ENCODE measurements around the gene RAB13. TPM values are rescaled to one million over a fixed set of nuclear protein-coding genes. Genes with fewer than 3 reads are reported as not detected.
"Not testable (repeated sequence)": the region's sequence is repeated elsewhere in the genome, so short reads cannot be mapped to it uniquely, and the experiment has no call there.

RAB13 gene
- 1.5 and 1.7 TPM in 2 replicates for total RNA-seq

- intact Hi-C loops (cut with micrococcal nuclease), result loop anchor here (1.0 to 2.0 kb wide), 3 partner anchors 165 to 315 kb away; partner anchors contain the start of gene ILF2
Measured at GRCh38 chr1:153985941-153986761, at the start of gene RAB13. Gene RAB13, minus strand, starts transcription at chr1:153986339. Its CDS starts 103 bp downstream, at chr1:153986236.

DNA sequence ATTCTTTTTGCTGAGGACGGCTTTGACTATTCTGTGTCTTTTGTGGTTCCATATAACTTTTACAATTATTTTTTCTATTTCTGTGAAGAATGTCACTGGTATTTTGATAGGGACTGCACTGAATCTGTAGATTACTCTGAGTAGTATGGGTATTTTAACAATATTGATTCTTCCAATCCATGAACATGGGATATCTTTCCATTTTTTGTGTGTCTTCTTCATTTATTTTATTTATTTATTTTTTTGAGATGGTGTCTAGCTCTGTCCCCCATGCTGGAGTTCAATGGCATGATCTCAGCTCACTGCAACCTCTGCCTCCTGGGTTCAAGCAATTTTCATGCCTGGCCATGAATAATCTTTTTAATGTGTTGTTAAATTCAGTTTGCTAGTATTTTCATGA is 47.6 kb upstream of the RAB13 start:
- intact Hi-C loops (cut with micrococcal nuclease), result not testable (repeated sequence)

GRCh38 chr1:154019940-154020339 is 33.8 kb upstream of the RAB13 start:
- intact Hi-C loops (cut with micrococcal nuclease), result no loop called here

- intact Hi-C loops (cut with micrococcal nuclease), result no loop called here
Measured at GRCh38 chr1:154019269-154019668, 33.1 kb upstream of the RAB13 start.

- intact Hi-C loops (cut with micrococcal nuclease), result no loop called here
Measured at GRCh38 chr1:154014154-154014907, 28.2 kb upstream of the RAB13 start.

GRCh38 chr1:154012543-154012942 is 26.4 kb upstream of the RAB13 start:
- intact Hi-C loops (cut with micrococcal nuclease), result not testable (repeated sequence)

- intact Hi-C loops (cut with micrococcal nuclease), result no loop called here
Measured at GRCh38 chr1:154012129-154012528, 26.0 kb upstream of the RAB13 start.

GRCh38 chr1:154006136-154006535 is 20.0 kb upstream of the RAB13 start:
- intact Hi-C loops (cut with micrococcal nuclease), result no loop called here

DNA sequence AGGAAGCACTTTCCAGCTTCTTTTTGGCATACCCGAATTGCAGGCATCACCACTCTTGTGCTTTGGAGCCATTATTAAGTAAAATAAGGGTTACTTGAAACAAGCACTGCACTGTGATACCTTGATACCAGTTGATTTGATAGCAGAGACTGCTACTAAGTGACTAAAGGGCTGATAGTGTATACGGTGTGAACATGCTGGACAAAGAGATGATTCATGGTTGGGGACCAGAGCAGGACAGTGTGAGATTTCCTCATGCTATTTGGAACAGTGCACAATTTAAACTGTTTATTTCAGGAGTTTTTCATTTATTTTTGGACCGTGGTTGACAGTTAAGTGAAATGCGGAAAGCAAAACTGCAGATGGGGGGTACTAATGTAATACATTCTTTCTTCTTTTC is 14.3 kb upstream of the RAB13 start:
- intact Hi-C loops (cut with micrococcal nuclease), result no loop called here

DNA sequence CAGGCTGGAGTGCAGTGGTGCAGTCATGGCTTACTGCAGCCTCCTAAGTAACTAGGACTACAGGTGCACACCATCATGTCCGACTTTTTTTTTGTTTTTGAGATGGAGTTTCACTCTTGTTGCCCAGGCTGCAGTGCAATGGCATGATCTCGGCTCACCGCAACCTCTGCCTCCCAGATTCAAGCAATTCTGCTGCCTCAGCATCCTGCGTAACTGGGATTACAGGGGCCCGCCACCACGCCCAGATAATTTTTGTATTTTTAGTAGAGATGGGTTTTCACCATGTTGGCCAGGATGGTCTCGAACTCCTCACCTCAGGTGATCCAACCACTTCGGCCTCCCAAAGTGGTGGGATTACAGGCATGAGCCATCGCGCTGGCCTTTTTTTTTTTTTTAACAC is 10.7 kb upstream of the RAB13 start:
- intact Hi-C loops (cut with micrococcal nuclease), result loop anchor here (10.0 kb wide), 1 partner anchor 348 kb away; no protein-coding TSS in a partner anchor

DNA sequence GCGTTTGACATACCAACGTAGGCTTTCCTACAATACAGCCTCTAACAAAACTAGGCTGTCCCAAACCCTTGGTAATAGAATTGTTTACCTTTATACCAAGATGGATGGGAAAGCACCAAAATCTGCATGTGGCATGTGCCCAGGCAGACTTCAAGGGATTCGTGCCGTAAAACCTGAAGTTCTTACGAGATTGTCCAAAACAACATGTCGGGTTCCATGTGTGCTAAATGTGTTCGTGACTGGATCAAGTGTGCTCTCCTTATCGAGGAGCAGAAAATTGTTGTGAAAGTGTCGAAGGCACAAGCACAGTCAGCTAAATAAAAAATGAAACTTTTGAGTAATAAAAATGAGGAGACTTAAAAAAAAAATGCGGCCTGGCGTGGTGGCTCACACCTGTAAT is 9.5 kb upstream of the RAB13 start:
- intact Hi-C loops (cut with micrococcal nuclease), result loop anchor here (10.0 kb wide), 1 partner anchor 349 kb away; no protein-coding TSS in a partner anchor

DNA sequence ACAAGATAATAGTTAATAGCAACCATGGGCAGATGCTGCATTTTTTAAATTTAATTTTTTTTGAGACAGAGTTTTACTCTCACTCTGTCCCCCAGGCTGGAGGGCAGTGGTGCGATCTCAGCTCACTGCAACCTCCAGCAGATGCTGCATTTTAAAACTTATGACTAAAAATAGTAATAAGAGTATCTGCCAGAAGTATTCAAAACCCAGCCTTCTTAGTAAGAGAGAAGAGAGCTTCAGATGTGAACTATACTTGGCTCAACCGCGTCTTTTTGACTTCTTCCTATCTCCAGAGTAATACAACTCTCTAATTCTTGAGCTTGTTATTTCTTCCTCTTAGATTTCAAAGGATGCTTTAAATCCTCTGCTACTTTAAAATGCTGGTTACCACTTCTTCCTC is 9.1 kb upstream of the RAB13 start:
- intact Hi-C loops (cut with micrococcal nuclease), result loop anchor here (10.0 kb wide), 1 partner anchor 350 kb away; no protein-coding TSS in a partner anchor

GRCh38 chr1:153991806-153992205 is 5.7 kb upstream of the RAB13 start:
- intact Hi-C loops (cut with micrococcal nuclease), result loop anchor here (2.0 to 10.0 kb wide), 5 partner anchors 167 to 353 kb away; partner anchors contain the start of genes HAX1 and NPR1

DNA sequence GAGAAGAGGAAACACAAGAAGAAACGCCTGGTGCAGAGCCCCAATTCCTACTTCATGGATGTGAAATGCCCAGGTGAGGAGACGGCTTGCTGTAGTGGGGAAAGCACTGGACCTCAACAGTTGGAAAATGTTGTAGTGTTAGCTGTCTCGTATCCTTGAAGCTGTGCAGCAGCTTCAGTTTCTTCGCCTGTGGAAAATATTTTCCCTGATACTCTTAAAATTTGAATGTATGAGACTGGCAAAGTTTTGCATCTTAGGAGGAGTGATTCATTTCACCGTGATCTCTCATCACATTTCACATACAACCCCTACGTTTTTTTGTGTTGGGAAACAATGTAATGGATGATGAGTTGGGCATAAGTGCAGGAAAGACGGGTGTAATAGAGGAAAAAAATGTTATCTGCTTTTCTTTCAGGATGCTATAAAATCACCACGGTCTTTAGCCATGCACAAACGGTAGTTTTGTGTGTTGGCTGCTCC is 5.1 kb upstream of the RAB13 start:
- intact Hi-C loops (cut with micrococcal nuclease), result loop anchor here (2.0 to 10.0 kb wide), 5 partner anchors 168 to 354 kb away; partner anchors contain the start of genes HAX1 and NPR1

GRCh38 chr1:153990468-153991150 is 4.5 kb upstream of the RAB13 start, which contains the start of gene RPS27:
Gene RPS27, plus strand, starts transcription at chr1:153990762. Its CDS starts 35 bp downstream, at chr1:153990797.
- intact Hi-C loops (cut with micrococcal nuclease), result loop anchor here (1.0 to 10.0 kb wide), 10 partner anchors 13 to 354 kb away; partner anchors contain the start of genes CRTC2, HAX1, JTB and NPR1

DNA sequence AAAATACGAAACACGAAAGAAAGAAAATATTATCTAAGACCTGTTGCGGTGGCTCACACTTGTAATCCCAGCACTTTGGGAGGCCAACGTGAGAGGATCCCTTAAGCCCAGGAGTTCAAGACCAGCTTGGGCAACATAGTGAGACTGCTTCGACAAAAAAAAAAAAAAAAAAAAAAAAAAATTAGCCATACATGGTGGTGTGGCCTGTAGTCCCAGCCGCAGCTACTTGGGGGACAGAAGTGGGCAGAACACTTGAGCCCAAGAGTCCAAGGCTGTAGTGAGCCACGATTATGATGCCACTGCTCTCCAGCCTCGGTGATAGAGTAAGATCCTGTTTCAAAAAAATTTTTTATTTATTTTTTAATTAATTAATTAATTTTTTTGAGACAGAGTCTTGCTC is 1.5 kb upstream of the RAB13 start:
- intact Hi-C loops (cut with micrococcal nuclease), result loop anchor here (2.0 kb wide), 1 partner anchor 317 kb away; the partner anchor contains the start of gene ILF2

DNA sequence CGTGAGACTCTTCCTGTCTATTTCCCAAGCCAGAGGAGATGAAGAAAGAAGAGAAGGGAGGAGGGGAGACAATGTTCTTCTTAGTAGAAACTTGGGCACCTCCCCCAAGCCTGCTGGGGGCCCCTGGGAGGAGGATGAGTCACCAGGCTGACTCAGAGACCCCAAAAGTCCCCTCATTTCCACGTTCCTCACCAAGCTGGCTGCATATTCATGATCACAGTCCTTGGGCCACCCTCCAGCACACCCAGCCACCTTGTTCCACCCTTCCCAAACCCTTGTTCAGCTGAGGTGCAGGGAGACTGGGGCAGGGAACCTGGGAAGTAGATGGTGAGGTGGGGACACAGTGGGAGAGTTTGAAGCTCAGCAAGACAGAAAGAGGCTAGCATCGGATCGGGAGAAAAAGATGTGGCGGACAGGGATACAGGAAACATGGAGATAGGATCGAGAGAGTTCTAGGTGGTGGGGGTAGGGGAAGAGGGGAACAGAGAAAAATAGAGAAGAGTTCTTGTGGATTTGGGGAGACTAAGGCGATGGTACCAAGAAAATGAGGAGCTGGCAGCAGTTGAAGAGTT is 712 bp downstream of the RAB13 start:
- intact Hi-C loops (cut with micrococcal nuclease), result no loop called here

DNA sequence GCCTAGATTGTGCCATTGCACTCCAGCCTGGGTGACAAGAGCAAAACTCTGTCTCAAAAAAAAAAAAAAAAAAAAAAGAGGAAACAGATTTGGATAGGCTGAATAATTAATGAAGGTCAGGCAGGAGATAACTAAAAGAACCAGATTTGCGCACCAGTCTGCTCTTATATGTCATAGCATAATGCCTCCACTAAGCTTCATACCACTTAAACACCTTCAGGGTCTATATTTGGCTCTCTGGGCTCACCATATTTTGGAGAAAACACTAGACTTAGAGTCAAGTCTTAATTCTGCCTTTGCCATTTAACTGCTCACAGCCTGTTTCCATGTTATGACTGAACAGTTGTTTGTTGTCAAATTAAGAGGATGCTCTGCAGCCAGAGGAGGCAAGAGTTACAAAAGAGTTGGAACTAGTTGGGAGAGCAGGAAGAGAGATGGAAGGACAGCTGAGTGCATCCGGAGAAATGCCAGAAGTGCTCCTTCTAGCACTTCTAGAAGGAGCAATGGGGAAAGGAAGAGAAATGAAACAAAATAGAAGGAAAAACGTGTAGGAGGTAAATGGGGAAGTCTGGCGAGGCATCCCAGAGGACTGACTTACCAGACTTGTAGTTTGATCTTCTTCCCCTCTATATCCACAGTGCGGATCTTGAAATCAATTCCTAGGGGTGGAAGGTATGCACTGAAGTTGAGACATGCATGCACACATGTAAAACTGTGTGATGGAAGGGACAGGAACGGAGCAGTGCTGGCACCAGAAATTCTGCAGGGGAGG is 1.8 kb downstream of the RAB13 start:
- intact Hi-C loops (cut with micrococcal nuclease), result no loop called here

GRCh38 chr1:153981735-153982134 is 4.4 kb downstream of the RAB13 start:
- intact Hi-C loops (cut with micrococcal nuclease), result not testable (repeated sequence)

GRCh38 chr1:153979091-153979490 is 7.0 kb downstream of the RAB13 start:
- intact Hi-C loops (cut with micrococcal nuclease), result loop anchor here (5.0 kb wide), 1 partner anchor 182 kb away; no protein-coding TSS in a partner anchor
